Thoracic aorta (tissue), 2 donors: ENCODE results near the gene CDC42BPB. TPM values are rescaled to one million over a fixed set of nuclear protein-coding genes. Genes with fewer than 3 reads are reported as not detected.
A peak's percentile ranks its signal among the peaks of the same experiment; 100 is the strongest.

Source experiments
- ATAC-seq: fragments of 150-250 bp; one replicate; pipeline ENCODE4 v1.8.0; 2017; ENCODE audit warnings: low read depth; ENCODE audit not compliant: insufficient number of reproducible peaks, low FRiP score
- DNase-seq: peaks from one replicate; pipeline ENCODE4 v3.0.0-alpha.2; 2020; ENCODE audit warnings: low spot score
- H3K27ac ChIP-seq, 2 donors: fragments of 200-600 bp; sonication (generic); 1 replicate in 1 of 2; 2 replicates in 1 of 2; pipeline ENCODE4 v1.5.1; 2016; ENCODE audit warnings: mild to moderate bottlenecking in 2 of 2, moderate library complexity in 2 of 2
- H3K27me3 ChIP-seq: fragments of 200-600 bp; sonication (generic); replicated peaks from 2 replicates; pipeline ENCODE4 v1.6.0; 2016; ENCODE audit warnings: mild to moderate bottlenecking; ENCODE audit not compliant: insufficient read depth
- H3K36me3 ChIP-seq: fragments of 200-600 bp; sonication (generic); one replicate; pipeline ENCODE4 v1.5.1; 2016
- H3K4me1 ChIP-seq, 2 donors: fragments of 200-600 bp; sonication (generic); 1 replicate in 1 of 2; 2 replicates in 1 of 2; pipeline versions ENCODE4 v1.5.1 to v1.6.0; 2016; ENCODE audit warnings: low read depth in 2 of 2, mild to moderate bottlenecking in 1 of 2; ENCODE audit not compliant: control insufficient read depth in 1 of 2
- H3K4me3 ChIP-seq: fragments of 200-600 bp; sonication (generic); 2 replicates; pipeline ENCODE4 v1.5.1; 2016; ENCODE audit warnings: mild to moderate bottlenecking
- H3K9me3 ChIP-seq: fragments of 200-600 bp; sonication (generic); 2 replicates; pipeline ENCODE4 v1.5.1; 2016
- CTCF ChIP-seq: fragments of 200-600 bp; sonication (generic); IDR thresholded peaks from one replicate; pipeline ENCODE4 v1.5.1; 2019; ENCODE audit warnings: antibody characterized with exemption
- total RNA-seq, 2 donors: library from RNA; depleted of rRNA; stranded (reverse); fragments of >200 nt; gene quantifications; one replicate each; pipeline versions ENCODE4 v1.1.0 to v1.2.3, GENCODE V29; 2016

Gene CDC42BPB
- total RNA-seq, 2 donors from 2014 or later = 121 to 133 TPM

GRCh38 chr14:102920273-102920997, 136.9 kb downstream of the CDC42BPB start:
- DNase-seq = no peak
- no peak for TF ChIP-seq CTCF
- Histone ChIP-seq H3K4me3 (no peak overlapping the region), H3K27me3 (no peaks in the 10 kb centered on the region), H3K4me1 (peaks cover 0 to 7% of the 10 kb centered on the region in 2 donors), H3K9me3 (no peaks in the 10 kb centered on the region), H3K27ac (no peak overlapping the region), H3K36me3 (no peaks in the 10 kb centered on the region)
- no peak for ATAC-seq

GRCh38 chr14:102918438-102918837, 138.9 kb downstream of the CDC42BPB start:
- TF ChIP-seq CTCF = no peak
- Histone ChIP-seq H3K4me1 (peaks cover 0 to 7% of the 10 kb centered on the region in 2 donors), H3K4me3 (no peak overlapping the region), H3K27ac (no peak overlapping the region), H3K27me3 (no peaks in the 10 kb centered on the region), H3K36me3 (no peaks in the 10 kb centered on the region), H3K9me3 (no peaks in the 10 kb centered on the region)
- ATAC-seq = no peak
- no peak for DNase-seq

DNA sequence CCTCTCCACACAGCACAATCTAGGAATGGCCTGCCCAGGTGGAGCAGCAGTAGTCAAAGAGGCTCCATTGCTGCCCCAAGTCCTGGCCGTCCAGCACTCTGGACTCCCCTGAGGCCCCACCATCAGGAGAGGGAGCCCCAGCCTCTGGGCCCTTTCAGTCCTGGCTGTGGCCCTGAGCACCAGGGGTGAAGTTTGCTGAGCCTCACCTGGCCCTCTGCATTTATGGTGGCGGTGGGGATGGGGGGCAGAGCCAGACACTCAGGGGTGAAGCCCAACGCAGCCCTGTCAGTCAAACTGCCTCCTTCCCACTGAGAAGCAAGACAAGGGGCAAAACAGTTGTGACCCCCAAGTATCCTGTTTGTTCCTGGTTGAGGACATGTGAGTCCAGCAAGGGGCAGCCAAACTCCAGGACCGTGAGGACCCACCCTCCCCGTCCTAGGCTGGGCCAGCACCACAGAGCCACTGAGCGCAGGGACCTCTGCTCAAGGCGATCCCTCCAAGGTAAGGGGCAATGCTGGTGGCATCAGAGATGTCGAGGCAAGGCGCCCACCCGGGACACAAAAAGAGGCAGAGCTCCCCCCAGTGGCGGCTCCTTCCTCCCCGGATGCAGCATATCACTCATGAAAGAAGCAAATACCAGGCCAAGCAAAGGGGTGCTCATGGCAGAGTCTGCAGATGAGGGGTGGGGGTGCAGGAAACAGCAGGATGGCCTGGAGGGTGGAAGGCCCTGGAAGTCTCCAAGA, 139.7 kb downstream of the CDC42BPB start:
- no peaks in the 10 kb centered on the region for H3K27me3 ChIP-seq
- ATAC-seq (no peak), DNase-seq (no peak)
- H3K4me1 ChIP-seq = peaks cover 0 to under 1% of the 10 kb centered on the region in 2 donors
- H3K4me3 ChIP-seq = no peak overlapping the region
- H3K36me3 ChIP-seq = no peaks in the 10 kb centered on the region
- TF ChIP-seq CTCF = peak; percentile 51
- no peaks in the 10 kb centered on the region for H3K9me3 ChIP-seq
- no peak overlapping the region for H3K27ac ChIP-seq

- ATAC-seq (no peak), DNase-seq (no peak)
Measured at GRCh38 chr14:102917056-102917385, 140.3 kb downstream of the CDC42BPB start.

More at GRCh38 chr14:102917056-102917385, 140.3 kb downstream of the CDC42BPB start:
- Histone ChIP-seq H3K4me3 (no peak overlapping the region), H3K9me3 (no peaks in the 10 kb centered on the region), H3K27me3 (no peaks in the 10 kb centered on the region), H3K36me3 (no peaks in the 10 kb centered on the region), H3K4me1 (no peaks in the 10 kb centered on the region), H3K27ac (no peak overlapping the region)
- no peak for TF ChIP-seq CTCF
